Osteoblast (primary cell): Measurements from ENCODE around the gene OR4N2. TPM values are rescaled to one million over a fixed set of nuclear protein-coding genes. Genes with fewer than 3 reads are reported as not detected.

Experiments used
- DNase-seq: peaks from one replicate; pipeline ENCODE4 v3.0.0; 2011; ENCODE audit warnings: low spot score, mixed read lengths; ENCODE audit not compliant: insufficient read length; ENCODE audit errors: missing footprints
- H2AFZ ChIP-seq: 2 replicates; pipeline ENCODE4 v1.6.0; 2011; ENCODE audit warnings: mild to moderate bottlenecking, low read length
- H3K27ac ChIP-seq: 2 replicates; pipeline ENCODE4 v1.5.1; 2011; ENCODE audit warnings: mild to moderate bottlenecking, low read depth, low read length, moderate library complexity
- H3K27me3 ChIP-seq: 2 replicates; pipeline ENCODE4 v1.6.0; 2012; ENCODE audit warnings: mild to moderate bottlenecking, control low read depth, inconsistent platforms, low read length, moderate library complexity; ENCODE audit not compliant: insufficient read depth
- H3K36me3 ChIP-seq: 2 replicates; pipeline ENCODE4 v1.5.1; 2011; ENCODE audit warnings: mild to moderate bottlenecking, low read length, control low read depth, moderate library complexity; ENCODE audit not compliant: insufficient read depth
- H3K4me1 ChIP-seq: 2 replicates; pipeline ENCODE4 v1.5.1; 2011; ENCODE audit warnings: mild to moderate bottlenecking, low read length, control low read depth, moderate library complexity; ENCODE audit not compliant: insufficient read depth
- H3K4me2 ChIP-seq: 2 replicates; pipeline ENCODE4 v1.6.0; 2011; ENCODE audit warnings: mild to moderate bottlenecking, low read length; ENCODE audit not compliant: insufficient read depth
- H3K4me3 ChIP-seq: fragments of 200-600 bp; sonication (generic); 3 replicates; pipeline ENCODE4 v1.5.1; 2012; ENCODE audit warnings: mild to moderate bottlenecking, low read length, inconsistent platforms; ENCODE audit not compliant: insufficient read depth
- H3K79me2 ChIP-seq: 2 replicates; pipeline ENCODE4 v1.6.0; 2012; ENCODE audit warnings: mild to moderate bottlenecking, low read length, control low read depth, inconsistent platforms; ENCODE audit not compliant: insufficient read depth
- H3K9me3 ChIP-seq: 2 replicates; pipeline ENCODE4 v1.5.1; 2011; ENCODE audit warnings: low read depth, low read length, control low read depth
- H4K20me1 ChIP-seq: 2 replicates; pipeline ENCODE4 v1.6.0; 2012; ENCODE audit warnings: mild to moderate bottlenecking, low read length, control low read depth; ENCODE audit not compliant: insufficient read depth
- CTCF ChIP-seq: IDR thresholded peaks from 2 replicates; pipeline ENCODE4 v1.5.1; 2011; ENCODE audit warnings: mild to moderate bottlenecking, low read depth, low read length, moderate library complexity; ENCODE audit errors: extremely low read depth
- total RNA-seq: library from RNA; depleted of rRNA; stranded (reverse); fragments of >200 nt; gene quantifications from 2 replicates; pipeline ENCODE4 v1.2.3, GENCODE V29; 2012

The OR4N2 gene
- total RNA-seq, 1 donor = under 0.01 TPM

- Histone ChIP-seq H3K36me3 (no peaks in the 10 kb centered on the region), H3K27ac (no peak within 1 kb of the TSS), H3K4me2 (no peak within 1 kb of the TSS), H3K4me3 (no peak within 1 kb of the TSS), H3K4me1 (no peaks in the 10 kb centered on the region), H2AFZ (no peak within 1 kb of the TSS), H3K9me3 (peaks cover 6% of the 10 kb centered on the region), H3K27me3 (no peaks in the 10 kb centered on the region), H4K20me1 (no peaks in the 10 kb centered on the region), H3K79me2 (no peaks in the 10 kb centered on the region)
- TF ChIP-seq CTCF = no peak
- no peak for DNase-seq
These were observed 71.3 kb downstream of the OR4N2 start, which contains the start of gene OR4K2 for GRCh38 chr14:19874842-19875241. Gene OR4K2 (plus strand): TSS chr14:19875142. CDS start chr14:19876268, 1,126 bp downstream.

GRCh38 chr14:19878029-19878642, 74.6 kb downstream of the OR4N2 start:
- Histone ChIP-seq H3K27ac (no peak overlapping the region), H3K79me2 (no peaks in the 10 kb centered on the region), H3K27me3 (no peaks in the 10 kb centered on the region), H3K4me3 (no peak overlapping the region), H3K9me3 (peaks cover 6% of the 10 kb centered on the region), H2AFZ (no peak overlapping the region), H3K36me3 (no peaks in the 10 kb centered on the region), H4K20me1 (no peaks in the 10 kb centered on the region), H3K4me2 (no peak overlapping the region), H3K4me1 (no peaks in the 10 kb centered on the region)
- TF ChIP-seq CTCF = peak; percentile 44
- DNase-seq = no peak

Other genes with a start within 250 kb of the OR4N2 start
- gene OR11H2, start 89.9 kb upstream of the OR4N2 start, total RNA-seq = 0.29 TPM in 1 of 2 replicates, not detected in the other
- not detected in 2 replicates for gene OR4Q3, start 60.2 kb upstream of the OR4N2 start, total RNA-seq
- gene OR4M1, start 30.3 kb upstream of the OR4N2 start, total RNA-seq = not detected in 2 replicates
- not detected in 2 replicates for gene OR4K2, start 71.4 kb downstream of the OR4N2 start, total RNA-seq
- gene OR4K5, start 116.8 kb downstream of the OR4N2 start, total RNA-seq = not detected in 2 replicates
- gene OR4K1, start 127.1 kb downstream of the OR4N2 start, total RNA-seq = not detected in 2 replicates
- not detected in 2 replicates for gene OR4K15, start 171.8 kb downstream of the OR4N2 start, total RNA-seq
- gene OR4Q2, start 198.4 kb downstream of the OR4N2 start, total RNA-seq = not detected in 2 replicates
- gene OR4K14, start 215.5 kb downstream of the OR4N2 start, total RNA-seq = not detected in 2 replicates
- not detected in 2 replicates for gene OR4K13, start 232.3 kb downstream of the OR4N2 start, total RNA-seq